BE2C (cell line): Measurements from ENCODE around the gene TMEM250.

Experiments used
- DNase-seq: peaks from one replicate; pipeline ENCODE4 v3.0.0-alpha.2; 2020
- H3K27me3 ChIP-seq: fragments of 250-450 bp; sonication (Bioruptor Pico); 2 replicates; pipeline ENCODE4 v1.5.1; 2020; ENCODE audit warnings: mild to moderate bottlenecking
- H3K36me3 ChIP-seq: fragments of 250-450 bp; sonication (Bioruptor Pico); 2 replicates; pipeline ENCODE4 v1.5.1; 2020; ENCODE audit warnings: mild to moderate bottlenecking
- H3K4me1 ChIP-seq: fragments of 250-450 bp; sonication (Bioruptor Pico); 2 replicates; pipeline ENCODE4 v1.5.1; 2020
- H3K4me3 ChIP-seq: 2 replicates; pipeline ENCODE4 v1.5.1; 2011; ENCODE audit warnings: low read depth, low read length
- H3K9me3 ChIP-seq: fragments of 250-450 bp; sonication (Bioruptor Pico); 2 replicates; pipeline ENCODE4 v1.5.1; 2020
- CTCF ChIP-seq: IDR thresholded peaks from 2 replicates; pipeline ENCODE4 v1.5.1; 2012; ENCODE audit warnings: mild to moderate bottlenecking, low read depth, low read length

The TMEM250 gene

GRCh38 chr9:136157477-136158265 lies 39.0 kb upstream of the TMEM250 start:
- no peak for DNase-seq
- Histone ChIP-seq H3K4me3 (no peak overlapping the region), H3K4me1 (no peaks in the 10 kb centered on the region), H3K9me3 (no peaks in the 10 kb centered on the region; the same call in 1 of the 2 replicates), H3K27me3 (no peaks in the 10 kb centered on the region), H3K36me3 (no peaks in the 10 kb centered on the region)
- no peak for TF ChIP-seq CTCF

- DNase-seq, result no peak
- Histone ChIP-seq H3K4me1 (no peaks in the 10 kb centered on the region), H3K27me3 (no peaks in the 10 kb centered on the region)
Observed at GRCh38 chr9:136156209-136157120, 37.8 kb upstream of the TMEM250 start.

GRCh38 chr9:136155576-136155975 lies 36.9 kb upstream of the TMEM250 start:
- H3K4me1 ChIP-seq, result no peaks in the 10 kb centered on the region
- no peak for TF ChIP-seq CTCF
- no peak overlapping the region for H3K4me3 ChIP-seq
- no peaks in the 10 kb centered on the region for H3K36me3 ChIP-seq
- H3K27me3 ChIP-seq, result no peaks in the 10 kb centered on the region
- DNase-seq, result no peak
- H3K9me3 ChIP-seq, result no peaks in the 10 kb centered on the region; the same call in 1 of the 2 replicates

More at GRCh38 chr9:136156209-136157120, 37.8 kb upstream of the TMEM250 start:
- no peaks in the 10 kb centered on the region; the same call in 1 of the 2 replicates for H3K9me3 ChIP-seq
- no peaks in the 10 kb centered on the region for H3K36me3 ChIP-seq
- TF ChIP-seq CTCF, result no peak
- H3K4me3 ChIP-seq, result no peak overlapping the region

GRCh38 chr9:136154943-136155342 lies 36.3 kb upstream of the TMEM250 start:
- DNase-seq, result no peak
- TF ChIP-seq CTCF, result no peak
- no peaks in the 10 kb centered on the region for H3K27me3 ChIP-seq
- H3K9me3 ChIP-seq, result no peaks in the 10 kb centered on the region; the same call in 1 of the 2 replicates
- H3K4me3 ChIP-seq, result no peak overlapping the region
- H3K36me3 ChIP-seq, result no peaks in the 10 kb centered on the region
- H3K4me1 ChIP-seq, result no peaks in the 10 kb centered on the region

- no peak for TF ChIP-seq CTCF
- H3K27me3 ChIP-seq, result no peaks in the 10 kb centered on the region
- H3K4me1 ChIP-seq, result no peaks in the 10 kb centered on the region
- no peak for DNase-seq
- H3K4me3 ChIP-seq, result no peak overlapping the region
- no peaks in the 10 kb centered on the region; the same call in 1 of the 2 replicates for H3K9me3 ChIP-seq
- H3K36me3 ChIP-seq, result no peaks in the 10 kb centered on the region
Observed at GRCh38 chr9:136153381-136154065, 34.8 kb upstream of the TMEM250 start.
